Measurements from ENCODE around the gene PRRG4.
"Not testable (repeated sequence)": the region's sequence is repeated elsewhere in the genome, so short reads cannot be mapped to it uniquely, and the experiment has no call there.

PRRG4 gene

DNA sequence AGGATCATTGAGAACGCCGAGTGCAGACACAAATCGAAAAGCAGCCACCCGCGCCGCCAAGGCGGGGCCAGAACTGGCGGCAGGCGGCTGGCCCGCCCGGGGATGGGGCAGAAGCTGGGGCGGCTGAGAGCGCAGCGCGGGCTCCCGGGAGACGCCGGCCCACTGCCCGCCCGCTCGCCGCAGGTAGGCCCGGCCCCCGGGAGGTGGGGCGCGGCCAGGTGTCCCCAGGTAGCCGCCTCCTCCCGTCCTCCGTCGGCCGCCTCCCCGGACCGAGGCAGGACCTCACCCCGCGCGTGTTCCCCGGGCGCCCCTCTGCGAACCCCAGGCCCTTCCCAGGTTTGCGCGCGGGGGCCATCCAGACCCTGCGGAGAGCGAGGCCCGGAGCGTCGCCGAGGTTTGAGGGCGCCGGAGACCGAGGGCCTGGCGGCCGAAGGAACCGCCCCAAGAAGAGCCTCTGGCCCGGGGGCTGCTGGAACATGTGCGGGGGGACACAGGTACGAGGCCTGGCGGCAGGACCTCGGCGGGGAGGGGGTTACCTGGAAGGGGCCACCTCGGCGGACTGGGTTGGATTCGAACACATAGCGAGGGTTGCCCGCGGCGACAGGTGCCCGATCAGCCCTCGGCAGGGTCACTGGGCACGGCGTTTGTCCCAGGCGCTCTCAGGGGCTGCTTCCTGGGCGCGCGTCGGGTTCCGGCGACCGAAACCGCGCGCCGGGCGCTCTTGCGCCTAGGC is at the start of gene PRRG4:
PRRG4 (plus strand) TSS at position 248 of the 733 bp plus-strand sequence. CDS start 603 bp downstream, outside the sequence.
- DNase-seq (ENCODE audit: low read depth, low spot score) = no peak

DNA sequence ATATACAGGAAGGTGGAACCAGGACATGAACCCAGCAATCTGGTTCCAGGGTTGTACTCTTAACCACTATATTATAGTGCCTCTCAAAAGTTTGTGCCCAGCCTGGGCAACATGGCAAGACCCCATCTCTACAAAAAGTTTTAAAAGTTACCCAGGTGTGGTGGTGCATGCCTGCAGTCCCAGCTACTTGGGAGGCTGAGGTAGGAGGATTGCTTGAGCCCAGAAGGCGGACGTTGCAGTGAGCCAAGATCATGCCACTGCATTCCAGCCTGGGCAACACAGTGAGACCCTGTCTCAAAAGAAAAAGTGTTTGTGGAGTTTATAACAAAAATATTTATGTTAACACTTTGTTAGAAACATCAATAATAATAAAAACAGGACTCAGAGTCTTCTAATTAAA is 48.9 kb upstream of the PRRG4 start:
- not testable (repeated sequence) for DNase-seq (ENCODE audit: low read depth, low spot score)

DNA sequence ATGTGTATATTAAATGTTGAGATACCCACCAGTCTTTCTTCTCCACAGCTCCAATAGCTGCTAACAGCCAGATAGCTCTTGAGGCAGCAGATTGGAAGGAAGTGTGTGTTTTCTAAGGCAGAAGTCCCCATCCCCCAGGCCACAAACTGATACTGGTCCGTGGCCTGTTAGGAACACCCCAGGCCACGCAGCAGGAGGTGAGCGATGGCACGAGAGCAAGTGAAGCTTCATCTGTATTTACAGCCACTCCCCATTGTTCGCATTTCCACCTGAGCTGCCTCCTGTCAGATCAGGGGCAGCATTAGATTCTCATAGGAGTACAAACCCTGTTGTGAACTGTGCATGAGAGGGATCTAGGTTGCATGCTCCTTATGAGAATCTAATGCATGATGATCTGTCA is 48.0 kb upstream of the PRRG4 start:
- DNase-seq (ENCODE audit: low read depth, low spot score) = no peak

DNA sequence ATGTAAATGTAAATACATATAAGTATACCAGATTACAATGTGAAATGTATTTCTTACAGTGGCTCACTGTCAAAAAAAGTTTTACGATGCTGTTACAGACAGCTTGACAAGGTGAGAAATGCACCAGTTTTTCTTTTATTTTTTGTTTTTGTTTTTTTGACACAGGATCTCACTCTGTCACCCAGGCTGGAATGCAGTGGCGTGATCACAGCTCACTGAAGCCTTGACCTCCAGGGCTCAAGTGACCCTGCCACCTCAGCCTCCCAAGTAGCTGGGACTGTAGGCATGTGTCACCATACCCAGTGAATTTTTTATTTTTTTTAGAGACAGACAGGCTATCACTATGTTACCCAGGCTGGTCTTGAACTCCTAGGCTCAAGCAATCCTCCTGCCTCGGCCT is 44.5 kb upstream of the PRRG4 start:
- DNase-seq (ENCODE audit: low read depth, low spot score) = no peak

DNA sequence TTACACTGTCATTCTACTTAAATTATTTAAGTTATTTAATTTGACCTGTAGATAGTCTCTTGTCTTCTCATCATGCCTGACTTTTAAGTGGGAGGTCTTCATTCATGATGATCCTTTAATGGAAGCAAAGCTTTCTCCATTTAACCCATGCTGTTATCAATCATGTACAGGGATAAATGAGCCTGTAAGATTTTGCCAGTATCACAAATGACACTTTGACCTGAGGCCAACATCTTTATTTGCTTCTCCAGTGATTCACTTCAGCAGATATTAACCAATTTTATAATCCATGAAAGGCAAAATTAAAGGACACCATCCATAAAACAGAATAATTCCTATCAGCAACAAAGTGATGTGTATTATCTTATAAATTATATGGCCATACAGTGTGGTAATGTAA is 42.9 kb upstream of the PRRG4 start:
- DNase-seq (ENCODE audit: low read depth, low spot score) = no peak

DNA sequence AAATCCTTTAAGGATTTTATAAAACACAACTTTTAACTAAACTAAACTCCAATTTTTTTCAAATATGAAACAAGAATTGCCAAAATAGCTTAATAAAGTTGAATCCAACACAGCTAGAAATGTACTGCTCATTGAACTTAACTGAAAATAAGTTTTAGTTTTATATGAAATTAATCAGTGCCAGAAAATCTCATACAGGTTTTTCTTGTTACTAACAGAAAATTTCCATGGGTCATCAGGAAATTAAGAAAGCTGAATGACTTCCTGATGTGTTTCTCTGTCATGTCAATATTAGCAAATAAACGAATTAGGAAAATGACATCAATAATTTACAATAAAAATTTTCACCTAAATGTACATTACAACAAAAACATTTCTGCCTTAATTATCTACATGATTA is 38.8 kb upstream of the PRRG4 start:
- no peak for DNase-seq (ENCODE audit: low read depth, low spot score)

DNA sequence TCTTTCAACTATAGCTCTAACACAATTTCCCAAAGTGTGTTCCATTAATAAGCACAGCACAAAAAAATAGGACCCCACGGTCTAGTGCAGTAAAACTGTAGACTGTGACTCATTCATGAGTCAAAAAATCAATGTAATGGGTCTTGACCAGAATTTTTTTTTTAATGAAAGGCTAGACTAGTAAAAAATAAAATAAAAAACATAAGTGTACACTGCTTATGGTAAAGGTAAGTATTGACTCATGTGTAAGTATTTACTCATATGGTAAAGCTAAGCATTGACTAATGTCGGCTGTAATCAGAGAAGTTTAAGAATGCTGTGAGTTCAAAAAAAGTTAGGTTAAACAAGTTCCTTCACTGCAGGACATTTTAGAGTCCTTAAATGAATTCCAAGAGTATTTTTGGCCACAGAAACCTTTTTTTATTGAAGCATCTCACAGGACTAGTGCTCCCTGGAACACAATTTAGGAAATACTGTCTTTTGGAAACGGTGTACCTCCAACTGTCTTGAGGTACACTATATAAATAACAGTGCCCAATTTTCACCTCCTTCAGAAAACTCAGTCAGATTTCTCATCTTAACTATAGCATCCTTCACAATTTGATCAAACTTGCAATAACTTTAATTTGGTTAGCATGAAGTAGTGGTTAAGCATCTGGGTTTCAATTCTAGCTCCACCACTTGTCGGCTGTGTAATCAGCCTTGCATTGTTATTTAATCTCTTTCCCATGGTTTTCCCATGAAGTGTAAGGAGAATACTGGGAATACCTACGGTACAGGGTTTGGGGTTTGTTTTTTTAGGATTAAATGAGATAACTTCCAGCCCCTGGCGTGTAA is 37.4 kb upstream of the PRRG4 start:
- no peak for DNase-seq (ENCODE audit: low read depth, low spot score)

DNA sequence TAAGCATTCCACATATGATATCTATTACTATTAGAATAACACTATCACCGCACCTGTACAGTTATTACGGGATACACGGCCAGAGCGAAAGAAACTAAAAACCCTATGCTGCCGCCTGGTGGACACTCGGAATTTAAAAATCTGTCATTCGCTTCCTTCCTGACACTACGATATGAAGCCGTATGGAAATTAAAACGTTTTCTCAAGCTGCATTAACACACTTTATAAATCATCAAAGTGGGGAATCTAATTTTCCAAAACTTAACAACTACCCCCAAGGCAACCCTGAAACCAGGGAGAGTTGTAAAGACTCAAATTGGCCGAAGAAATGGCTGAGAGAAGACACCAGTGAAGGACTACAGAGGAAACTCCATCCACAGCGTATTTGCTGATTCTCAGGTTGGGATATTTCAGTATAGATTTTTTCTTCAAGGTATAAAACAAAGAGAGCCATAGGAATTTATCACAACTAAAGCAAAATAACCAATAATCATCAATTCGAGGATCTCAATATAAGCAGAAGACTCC is 36.7 kb upstream of the PRRG4 start:
- DNase-seq (ENCODE audit: low read depth, low spot score) = no peak

DNA sequence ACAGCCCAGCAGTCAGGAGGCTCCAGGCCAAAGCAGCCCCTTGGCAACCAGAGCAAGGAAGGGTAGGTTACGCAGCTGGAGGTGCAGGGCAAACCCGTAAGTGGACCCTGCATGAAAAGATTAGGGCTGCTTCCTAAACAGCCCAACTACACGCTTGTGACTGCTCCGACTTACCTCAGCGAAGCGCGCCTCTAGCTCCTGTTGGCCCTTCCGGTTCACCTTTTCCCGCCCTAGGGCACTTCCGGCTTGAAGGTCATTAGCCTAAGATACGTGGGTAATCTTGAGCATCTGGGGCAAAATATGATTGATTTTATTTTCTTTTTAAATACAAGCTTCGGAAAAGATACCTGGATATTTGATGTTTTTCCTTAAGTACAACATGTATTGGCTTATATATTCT is 35.3 kb upstream of the PRRG4 start, which contains the start of gene CCDC73:
CCDC73 (minus strand) TSS at position 224 of the 400 bp plus-strand sequence. CDS start 34,419 bp downstream, outside the sequence.
- no peak for DNase-seq (ENCODE audit: low read depth, low spot score)

DNA sequence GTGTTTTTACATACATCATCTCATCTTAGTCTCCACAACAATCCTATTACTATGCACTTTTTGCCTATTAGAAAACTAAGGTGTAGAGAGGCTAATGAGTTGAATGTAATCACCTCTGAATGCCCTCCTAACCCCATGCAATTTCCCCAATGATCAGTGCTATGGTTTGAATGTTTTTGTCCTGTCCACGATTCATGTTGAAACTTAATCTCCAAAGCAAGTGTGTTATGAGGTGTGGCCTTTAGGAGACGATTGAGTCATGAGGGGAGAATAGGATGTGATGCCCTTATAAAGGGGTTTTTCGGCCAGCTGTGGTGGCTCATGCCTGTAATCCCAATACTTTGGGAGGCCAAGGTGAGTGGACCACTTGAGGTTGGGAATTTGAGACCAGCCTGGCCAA is 33.3 kb upstream of the PRRG4 start:
- DNase-seq (ENCODE audit: low read depth, low spot score) = no peak

DNA sequence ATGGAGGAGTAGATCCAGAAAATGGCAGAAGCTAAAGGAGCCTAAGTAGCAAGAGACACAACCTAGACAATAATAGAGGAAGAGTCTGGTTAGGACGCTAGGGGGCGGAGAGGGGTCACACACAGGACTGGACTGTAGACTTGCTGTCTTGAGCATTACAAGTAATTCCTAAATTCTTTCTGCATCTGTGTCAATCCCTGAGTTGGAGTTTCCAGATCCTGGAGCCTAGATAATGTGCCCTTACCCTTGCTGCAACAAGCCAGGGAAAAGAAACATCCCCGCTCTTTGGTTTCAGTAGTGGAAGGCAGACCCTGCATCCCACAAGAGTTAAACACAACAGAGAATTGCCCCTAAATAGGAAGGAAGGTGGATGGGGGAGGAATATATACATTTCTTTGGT is 20.4 kb upstream of the PRRG4 start:
- peak; percentile 35 for DNase-seq (ENCODE audit: low read depth, low spot score)

DNA sequence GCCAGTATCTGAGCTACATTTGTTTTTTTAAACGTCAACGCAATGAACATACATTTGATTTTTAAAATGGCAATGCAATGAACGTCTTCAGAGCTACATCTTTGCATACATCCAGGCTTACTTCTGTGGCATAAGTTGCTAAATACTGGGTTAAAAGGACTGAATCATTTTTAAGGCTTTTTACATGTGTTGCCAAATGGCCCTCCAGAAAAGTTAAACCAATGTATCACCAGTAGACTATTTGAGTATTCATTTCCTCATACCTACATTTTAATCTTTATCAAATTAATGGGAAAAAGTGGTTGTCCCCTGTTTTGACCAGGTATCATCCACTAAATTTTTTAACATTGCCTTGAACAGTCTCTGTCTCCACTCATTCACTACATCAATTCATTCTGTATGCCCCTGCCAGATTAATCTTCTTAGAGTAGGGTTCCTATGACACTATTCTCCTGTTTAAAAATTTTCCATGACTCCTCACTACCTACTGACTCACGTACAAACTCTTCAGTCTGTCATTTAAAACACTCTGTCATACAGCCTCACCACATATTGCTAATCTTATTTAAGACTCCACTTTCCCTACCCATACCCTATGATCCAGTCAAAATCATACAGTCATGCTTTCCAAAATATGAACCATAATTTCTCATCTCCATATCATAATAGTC is 12.4 kb upstream of the PRRG4 start:
- DNase-seq (ENCODE audit: low read depth, low spot score) = no peak

DNA sequence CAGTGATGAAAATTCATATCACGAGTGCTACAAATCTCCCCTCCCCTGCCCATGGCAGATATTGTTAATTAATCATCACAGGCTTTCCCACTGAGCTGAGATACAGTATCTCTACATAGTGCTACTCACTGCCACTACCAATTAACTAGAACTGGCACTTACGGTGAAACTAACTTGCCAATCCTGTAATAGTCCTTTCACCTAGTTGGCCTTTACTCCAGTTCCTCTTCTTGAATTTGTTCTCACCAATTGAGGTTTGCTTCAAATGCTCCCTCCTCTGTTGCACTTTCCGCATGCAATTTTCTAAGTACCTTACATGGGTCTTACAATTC is 11.9 kb upstream of the PRRG4 start:
- no peak for DNase-seq (ENCODE audit: low read depth, low spot score)

DNA sequence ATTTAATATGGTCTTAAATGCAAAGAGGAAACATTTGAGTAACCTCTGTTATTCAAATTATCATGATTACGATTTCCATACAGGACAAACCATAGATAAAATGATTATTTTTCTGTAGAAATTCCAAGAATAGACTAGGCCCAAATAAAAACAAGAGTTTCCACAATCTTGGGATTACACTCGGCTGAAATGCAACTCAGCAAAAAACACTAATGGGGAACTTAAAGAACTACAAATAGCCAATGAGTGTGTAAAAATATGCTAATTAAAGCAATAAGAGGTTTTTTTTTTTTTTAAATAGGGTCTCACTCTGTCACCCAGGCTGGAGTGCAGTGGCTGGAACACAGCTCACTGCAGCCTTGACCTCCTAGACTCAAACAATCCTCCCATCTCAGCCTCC is 10.5 kb upstream of the PRRG4 start:
- DNase-seq (ENCODE audit: low read depth, low spot score) = no peak

DNA sequence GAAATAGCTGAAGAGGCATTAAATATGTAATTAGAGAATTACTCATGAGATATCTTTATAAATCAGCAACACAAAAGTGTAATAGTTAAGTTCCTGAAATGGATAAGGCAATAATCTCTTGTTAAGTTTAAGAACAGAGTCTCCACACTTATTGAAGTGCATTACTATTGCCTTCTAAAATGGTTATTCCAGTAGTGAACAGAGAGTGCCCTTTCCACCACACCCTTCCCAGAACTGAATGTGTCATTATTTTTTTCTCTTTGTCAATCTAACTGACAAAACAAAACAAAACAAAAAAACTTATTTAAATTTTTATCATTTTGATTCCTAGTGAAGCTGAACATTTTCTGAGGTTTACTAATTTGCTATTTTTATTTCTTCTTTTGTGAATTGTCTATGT is 9.2 kb upstream of the PRRG4 start:
- no peak for DNase-seq (ENCODE audit: low read depth, low spot score)

DNA sequence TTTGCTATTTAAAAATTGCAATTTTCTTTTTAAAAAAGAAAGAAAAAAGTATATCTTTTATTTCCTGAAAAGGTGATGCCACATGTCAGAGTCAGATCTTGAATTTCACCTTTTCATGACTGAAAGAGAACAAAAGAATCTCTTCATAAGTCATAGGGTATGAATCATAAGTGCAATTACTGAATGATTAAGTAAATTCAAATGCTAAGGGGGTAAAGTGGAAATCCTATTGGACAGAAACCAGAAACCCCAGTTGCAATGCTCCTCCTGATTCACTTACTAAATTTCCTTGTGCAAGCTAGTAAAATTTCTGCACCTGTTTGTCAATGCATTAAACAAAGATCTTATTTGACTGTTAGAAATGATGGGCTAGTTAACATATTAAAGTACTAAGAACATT is 8.2 kb upstream of the PRRG4 start:
- no peak for DNase-seq (ENCODE audit: low read depth, low spot score)

DNA sequence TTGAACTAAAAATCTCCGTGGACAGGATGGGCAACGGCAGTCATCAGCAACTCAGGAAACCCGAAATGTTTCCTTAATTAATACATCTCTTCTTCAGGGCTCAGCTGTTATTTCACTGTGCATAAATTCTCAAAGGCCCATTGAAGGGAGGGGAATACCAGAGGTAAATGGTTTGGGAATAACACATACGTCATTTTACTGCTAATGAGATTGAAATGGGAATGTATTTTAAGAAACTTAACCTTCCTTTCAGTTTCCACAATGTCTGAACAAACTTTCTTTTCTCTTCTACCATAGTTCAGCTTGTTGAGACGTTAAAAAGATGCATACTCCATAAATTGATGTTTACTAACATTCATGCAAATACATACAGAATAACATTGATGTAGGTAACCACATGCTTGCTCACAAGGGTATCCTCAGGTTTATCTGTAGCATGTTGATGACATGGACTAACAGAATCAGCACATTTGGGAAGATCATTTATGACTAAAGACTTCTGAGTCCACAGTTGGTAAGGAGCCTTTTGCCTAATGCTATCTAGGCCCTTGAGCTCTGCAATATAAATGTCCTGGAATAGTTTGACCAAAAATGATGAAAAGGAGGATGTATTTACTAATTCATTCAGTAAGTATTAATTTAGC is 7.7 kb upstream of the PRRG4 start:
- no peak for DNase-seq (ENCODE audit: low read depth, low spot score)

DNA sequence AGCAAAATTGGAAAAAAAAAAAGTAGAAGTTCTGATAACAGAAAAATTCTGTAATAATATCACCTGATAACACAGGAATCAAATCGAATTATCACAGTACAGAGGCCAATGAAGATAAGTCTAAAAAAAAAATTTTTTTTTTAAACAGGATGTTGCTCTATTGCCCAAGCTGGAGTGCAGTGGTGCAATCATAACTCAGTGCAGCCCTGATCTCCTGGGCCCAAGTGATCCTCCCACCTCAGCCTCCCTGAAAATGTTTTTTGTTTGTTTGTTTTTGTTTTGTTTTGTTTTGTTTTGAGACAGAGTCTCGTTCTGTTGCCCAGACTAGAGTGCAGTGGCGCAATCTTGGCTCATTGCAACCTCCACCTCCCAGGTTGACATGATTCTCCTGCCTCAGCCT is 6.1 kb upstream of the PRRG4 start:
- not testable (repeated sequence) for DNase-seq (ENCODE audit: low read depth, low spot score)

DNA sequence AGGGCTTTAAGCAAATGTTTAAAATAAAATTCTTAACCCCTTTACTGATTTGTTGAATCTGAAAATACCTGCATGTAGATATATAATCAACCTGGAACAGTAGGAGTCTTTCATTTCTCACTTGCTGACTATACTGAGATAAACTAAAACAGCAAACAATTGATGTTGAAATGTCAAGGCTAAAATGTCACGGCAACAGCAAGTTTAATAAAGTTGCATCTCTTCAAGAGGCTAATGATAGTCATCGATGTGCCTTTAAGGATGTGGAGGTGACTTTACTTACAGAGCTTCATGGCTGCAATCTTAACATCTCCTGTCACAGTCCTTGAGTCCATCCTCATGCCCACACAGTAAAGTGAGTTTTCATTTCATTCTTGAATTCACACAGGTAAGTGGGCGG is 3.6 kb upstream of the PRRG4 start:
- DNase-seq (ENCODE audit: low read depth, low spot score) = no peak

DNA sequence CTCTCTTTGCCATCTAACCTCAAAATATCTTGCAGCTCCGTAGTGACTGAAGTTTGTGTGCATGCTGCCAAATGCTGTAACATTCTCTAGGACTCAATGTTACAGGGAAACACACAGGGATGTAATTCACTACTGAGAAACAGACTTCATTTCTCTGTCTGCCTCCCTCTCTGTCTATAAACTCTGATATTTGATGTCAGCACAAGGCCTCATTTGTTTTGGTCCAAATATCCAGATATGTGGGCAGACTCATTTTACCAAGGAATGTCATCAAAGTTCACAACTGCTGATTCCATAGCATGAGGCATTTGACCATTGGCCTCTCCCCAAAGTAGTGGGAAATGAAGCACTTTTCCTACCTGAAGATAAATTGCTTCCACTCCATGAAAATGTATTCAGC is 2.5 kb upstream of the PRRG4 start:
- no peak for DNase-seq (ENCODE audit: low read depth, low spot score)

DNA sequence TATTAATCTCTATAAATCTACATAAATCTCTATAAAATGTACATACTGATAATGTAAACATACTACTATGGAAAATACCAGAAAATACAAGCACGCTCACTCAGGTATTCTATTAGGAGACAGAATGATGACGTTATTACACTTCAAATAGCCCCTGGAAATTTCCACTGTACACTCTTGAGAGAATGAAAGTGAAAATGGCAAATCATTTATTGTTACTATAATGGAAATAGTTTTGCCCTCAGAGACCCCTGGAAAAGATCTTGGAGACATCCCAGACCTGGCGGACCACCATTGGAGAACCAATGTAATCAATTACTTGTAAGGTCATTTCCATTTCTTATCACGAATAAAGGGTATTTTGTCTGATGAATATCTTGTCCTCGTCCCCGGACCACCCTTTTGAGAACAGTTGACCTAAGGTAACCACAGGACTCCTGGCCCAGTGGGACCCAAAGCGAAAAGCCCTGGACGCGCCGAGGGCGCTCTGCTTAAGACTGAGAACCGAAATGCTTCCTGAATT is 509 bp upstream of the PRRG4 start:
- DNase-seq (ENCODE audit: low read depth, low spot score) = no peak

DNA sequence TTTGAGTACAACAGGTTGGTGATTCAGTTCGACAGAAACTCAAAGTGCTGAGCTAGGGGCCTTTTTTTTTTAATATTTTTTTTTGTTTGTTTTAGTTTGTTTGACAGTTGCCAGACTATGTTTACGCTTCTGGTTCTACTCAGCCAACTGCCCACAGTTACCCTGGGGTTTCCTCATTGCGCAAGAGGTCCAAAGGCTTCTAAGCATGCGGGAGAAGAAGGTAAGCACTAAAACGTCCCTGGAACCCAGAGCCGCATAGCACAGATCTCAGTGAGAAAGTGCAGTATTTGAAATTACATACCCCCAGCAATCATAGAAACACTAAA is 649 bp downstream of the PRRG4 start:
- no peak for DNase-seq (ENCODE audit: low read depth, low spot score)

Data from smooth muscle cell of the brain vasculature (primary cell).